GM12878 (cell line): ENCODE measurements around the gene MYO3B. TPM values are rescaled to one million over a fixed set of nuclear protein-coding genes. Genes with fewer than 3 reads are reported as not detected.

Source experiments
- ATAC-seq: fragments of 200-7000 bp; cut with Tn5 transposase; 3 replicates; pipeline ENCODE4 v1.9.1; 2020; ENCODE audit warnings: mild to moderate bottlenecking, moderate library complexity
- BruUV-seq: library from RNA; stranded (reverse); fragments of 400-500 nt; replicated peaks from 2 replicates; lab custom pipeline; 2021; lab: Mats Ljungman, UMichigan
- CTCF ChIA-PET: fragments of 300-600 bp; sonication (Branson Sonifier 250); formaldehyde crosslinking; extraction: SDS; loops from one replicate; lab custom pipeline; 2021; ENCODE audit warnings: inconsistent platforms; lab: Yijun Ruan, JAX
- POLR2A ChIA-PET: fragments of 350-600 bp; formaldehyde crosslinking; extraction: SDS; loops from one replicate; lab custom pipeline; 2021; ENCODE audit warnings: inconsistent platforms; lab: Charles Lee
- RAD21 ChIA-PET: fragments of 300-600 bp; sonication (Branson Sonifier 250); formaldehyde crosslinking; loops from one replicate; lab custom pipeline; 2023; ENCODE audit warnings: antibody characterized with exemption; ENCODE audit not compliant: unreplicated experiment; lab: Charles Lee
- SMC1A ChIA-PET: fragments of 300-600 bp; sonication (Branson Sonifier 250); formaldehyde crosslinking; loops from one replicate; lab custom pipeline; 2023; ENCODE audit not compliant: unreplicated experiment, uncharacterized antibody; lab: Charles Lee
- DNase-seq: peaks from one replicate; pipeline ENCODE4 v3.0.0-alpha.2; 2011; ENCODE audit warnings: low read depth, low spot score
- FAIRE-seq: peaks from 3 replicates; lab custom pipeline; 2011; peaks lifted over from hg19 to GRCh38; lab: Jason Lieb, UNC
- H2AFZ ChIP-seq: 2 replicates; pipeline ENCODE4 v1.6.0; 2011; ENCODE audit warnings: low read depth, low read length, control low read depth; ENCODE audit not compliant: control insufficient read depth
- H3K27ac ChIP-seq: 2 replicates; pipeline ENCODE4 v1.5.1; 2011; ENCODE audit warnings: control low read depth; ENCODE audit not compliant: control insufficient read depth, insufficient read depth
- H3K27me3 ChIP-seq, 2 experiments: replicated peaks in 1 of 2; 2 replicates each; pipeline versions ENCODE4 v1.6.0 to v1.6.1; 2011; ENCODE audit warnings: low read length in 1 of 2; ENCODE audit not compliant: control insufficient read depth in 2 of 2, insufficient read depth in 2 of 2
- H3K36me3 ChIP-seq, 2 experiments: 2 replicates each; pipeline ENCODE4 v1.5.1; 2011; ENCODE audit warnings: low read length in 1 of 2; ENCODE audit not compliant: control insufficient read depth in 2 of 2, insufficient read depth in 2 of 2
- H3K4me1 ChIP-seq: 2 replicates; pipeline ENCODE4 v1.6.1; 2011; ENCODE audit warnings: mild to moderate bottlenecking, low read length, moderate library complexity, mixed read lengths; ENCODE audit not compliant: control insufficient read depth, insufficient read depth
- H3K4me2 ChIP-seq: 2 replicates; pipeline ENCODE4 v1.6.0; 2011; ENCODE audit warnings: control low read depth; ENCODE audit not compliant: control insufficient read depth, insufficient read depth
- H3K4me3 ChIP-seq: fragments of 200-600 bp; sonication (generic); 2 replicates; pipeline ENCODE4 v1.5.1; 2016
- H3K79me2 ChIP-seq: 2 replicates; pipeline ENCODE4 v1.6.0; 2011; ENCODE audit warnings: low read length; ENCODE audit not compliant: control insufficient read depth, insufficient read depth
- H3K9ac ChIP-seq: 2 replicates; pipeline ENCODE4 v1.8.0; 2011; ENCODE audit warnings: low read length, control low read depth, mixed read lengths; ENCODE audit not compliant: control insufficient read depth, insufficient read depth
- H3K9me3 ChIP-seq: replicated peaks from 3 replicates; pipeline ENCODE4 v1.5.1; 2011; ENCODE audit warnings: mild to moderate bottlenecking, low read length; ENCODE audit not compliant: control insufficient read depth, insufficient read depth
- H4K20me1 ChIP-seq: 2 replicates; pipeline ENCODE4 v1.6.0; 2011; ENCODE audit not compliant: control insufficient read depth, insufficient read depth
- BACH1 ChIP-seq: fragments of 450-650 bp; IDR thresholded peaks from 2 replicates; pipeline ENCODE4 v1.6.1; 2017; ENCODE audit warnings: mild to moderate bottlenecking, borderline replicate concordance
- CBX5 ChIP-seq: sonication (generic); IDR thresholded peaks from 2 replicates; pipeline ENCODE4 v1.6.1; 2016; ENCODE audit warnings: low read depth, moderate library complexity, mild to moderate bottlenecking, inconsistent platforms
- HDAC2 ChIP-seq: fragments of 200-600 bp; sonication (generic); IDR thresholded peaks from 2 replicates; pipeline ENCODE4 v1.6.1; 2017
- HDAC6 ChIP-seq: fragments of 200-600 bp; sonication (generic); IDR thresholded peaks from one replicate; pipeline ENCODE4 v1.8.0; 2017; ENCODE audit warnings: antibody characterized with exemption; ENCODE audit not compliant: unreplicated experiment
- KDM1A ChIP-seq: fragments of 200-600 bp; sonication (generic); IDR thresholded peaks from 2 replicates; pipeline ENCODE4 v1.6.1; 2016; ENCODE audit warnings: borderline replicate concordance
- MLLT1 ChIP-seq: fragments of 450-650 bp; IDR thresholded peaks from 2 replicates; pipeline ENCODE4 v1.6.1; 2016; ENCODE audit warnings: mild to moderate bottlenecking
- MYB ChIP-seq: fragments of 150-350 bp; IDR thresholded peaks from 2 replicates; pipeline ENCODE4 v1.6.1; 2014; ENCODE audit warnings: mild to moderate bottlenecking, low read depth, low read length, borderline replicate concordance
- NR2C2 ChIP-seq: IDR thresholded peaks from 2 replicates; pipeline ENCODE4 v1.6.1; 2011; ENCODE audit warnings: borderline replicate concordance, low read depth; ENCODE audit not compliant: control insufficient read depth, insufficient read length
- SUPT20H ChIP-seq: IDR thresholded peaks from 2 replicates; pipeline ENCODE4 v1.6.1; 2011; ENCODE audit warnings: low read depth, mild to moderate bottlenecking, low read length, moderate library complexity, borderline replicate concordance; ENCODE audit not compliant: control insufficient read depth
- ZNF207 ChIP-seq: fragments of 450-650 bp; IDR thresholded peaks from 2 replicates; pipeline ENCODE4 v1.6.1; 2014; ENCODE audit warnings: antibody characterized with exemption, mild to moderate bottlenecking, borderline replicate concordance
- ZNF24 ChIP-seq: fragments of 450-650 bp; IDR thresholded peaks from 2 replicates; pipeline ENCODE4 v1.6.1; 2017; ENCODE audit warnings: antibody characterized with exemption, mild to moderate bottlenecking
- WGBS: methylation state at CpG from one replicate; pipeline ENCODE4 v1.1.6; 2016; ENCODE audit warnings: low lambda C conversion rate; ENCODE audit not compliant: insufficient replicate concordance, insufficient coverage; ENCODE audit errors: missing lambda C conversion rate; 5-methylcytosine and 5-hydroxymethylcytosine counted together
- in situ Hi-C: fragments of 300-500 bp; cut with MboI; formaldehyde crosslinking; loops from 9 replicates; pipeline ENCODE4 v1.14.3; 2018; ENCODE audit warnings: mixed read lengths
- intact Hi-C: fragments of 100-400 bp; cut with micrococcal nuclease; formaldehyde crosslinking; loops from one replicate; pipeline ENCODE4 v1.14.2; 2022; ENCODE audit not compliant: unreplicated experiment
- polyA plus RNA-seq, 11 experiments: library from polyadenylated mRNA; depleted of rRNA in 4 of 11; unstranded in 6 of 11; stranded (reverse) in 5 of 11; fragments of >200 nt; fragmentation: Nextera tagmentation in 4 of 11; fragmentation: Illumina TruSeq in 1 of 11; extraction: Ambion mirVana in 4 of 11; extraction: Trizol in 1 of 11; gene quantifications; 1 replicate in 1 of 11; 2 replicates in 10 of 11; pipeline versions ENCODE4 v1.2.1 to v1.2.3, GENCODE V29; 2011 to 2016; ENCODE audit warnings: inconsistent platforms in 2 of 11, missing spikeins in 2 of 11, low read depth in 1 of 11
- total RNA-seq, 4 experiments: library from RNA; depleted of rRNA in 3 of 4; stranded (reverse); fragments of >200 nt in 3 of 4; fragmentation: Illumina TruSeq in 1 of 4; extraction: Trizol in 1 of 4; gene quantifications; 2 replicates each; pipeline versions ENCODE4 v1.2.1 to v1.2.3, GENCODE V29; 2013 to 2021
- TF ChIP-seq, protein P1 (sequence below): fragments of 450-650 bp; IDR thresholded peaks from 2 replicates; pipeline ENCODE4 v1.6.1; 2017; ENCODE audit warnings: low read depth, mild to moderate bottlenecking, moderate library complexity
- TF ChIP-seq, protein P2 (sequence below): fragments of 450-650 bp; conservative IDR thresholded peaks from 2 replicates; pipeline ENCODE4 v1.6.1; 2017; ENCODE audit warnings: mild to moderate bottlenecking, moderate library complexity
- TF ChIP-seq, protein P3 (sequence below): IDR thresholded peaks from 2 replicates; pipeline ENCODE4 v1.6.1; 2011; ENCODE audit warnings: borderline replicate concordance, low read depth, mild to moderate bottlenecking, moderate library complexity, mixed read lengths, low read length; ENCODE audit not compliant: insufficient read depth; ENCODE audit errors: extremely low read length
- TF ChIP-seq, protein P4 (sequence below): IDR thresholded peaks from 2 replicates; pipeline ENCODE4 v1.6.1; 2012; ENCODE audit warnings: low read depth, low read length, improper control_type of control experiment

The MYO3B gene
- total and polyA plus RNA-seq, 10 of the 15 experiments (the other 5 are each of a cell fraction or from before 2014, with no cell fraction given): 1.1 to 7.1 (median 2.1) TPM

DNA sequence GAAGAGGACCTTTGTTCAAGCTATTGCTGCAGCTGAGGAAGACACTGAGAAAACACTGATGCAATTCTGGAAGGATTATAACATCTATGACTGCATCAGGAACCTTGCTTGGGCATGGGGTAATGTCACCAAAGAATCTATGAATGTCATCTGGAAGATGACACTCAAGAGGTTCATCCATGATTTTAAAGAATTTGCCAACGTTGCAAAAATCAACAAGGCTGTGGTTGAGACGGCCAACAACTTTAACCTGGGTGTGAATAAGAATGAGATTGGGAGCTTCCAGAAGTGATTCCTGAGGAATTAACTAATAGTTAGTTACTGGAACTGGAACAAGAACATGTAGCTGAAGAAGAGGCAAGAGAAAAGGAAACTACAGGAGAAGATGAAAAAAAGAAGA, 410.8 kb downstream of the MYO3B start:
- ChIA-PET SMC1A (interaction anchor here (1.2 to 3.4 kb wide), 3 partner anchors 10 to 81 kb away, joined by 3 to 13 read pairs (median 3); no protein-coding TSS in a partner anchor), RAD21 (interaction anchor here (1.2 kb wide), 1 partner anchor 12 kb away, joined by 3 read pairs; no protein-coding TSS in a partner anchor), CTCF (no interaction called here), POLR2A (no interaction called here)
- Histone ChIP-seq H3K9me3 (no peaks in the 10 kb centered on the region), H3K4me3 (no peak overlapping the region), H2AFZ (no peak overlapping the region), H3K4me1 (no peaks in the 10 kb centered on the region), H3K27ac (no peak overlapping the region), H3K4me2 (no peak overlapping the region), H3K27me3 (no peaks in the 10 kb centered on the region; a peak in 1 of 4 replicates), H3K9ac (no peak overlapping the region), H3K36me3 (no peaks in the 10 kb centered on the region), H4K20me1 (no peaks in the 10 kb centered on the region), H3K79me2 (no peaks in the 10 kb centered on the region)
- WGBS: 3% methylated on average over 2 of the region's 2 CpGs
- BruUV-seq: no TSS peak
- intact Hi-C loops (no loop called here), in situ Hi-C loops (no loop called here)
- FAIRE-seq (no peak), ATAC-seq (no peak), DNase-seq (no peak)
- TF ChIP-seq MLLT1 (no peak), HDAC2 (no peak), CBX5 (no peak), BACH1 (no peak), KDM1A (no peak), ZNF24 (no peak), ZNF207 (no peak), NR2C2 (no peak), HDAC6 (no peak), SUPT20H (no peak), MYB (no peak)
- TF ChIP-seq, protein P1, sequence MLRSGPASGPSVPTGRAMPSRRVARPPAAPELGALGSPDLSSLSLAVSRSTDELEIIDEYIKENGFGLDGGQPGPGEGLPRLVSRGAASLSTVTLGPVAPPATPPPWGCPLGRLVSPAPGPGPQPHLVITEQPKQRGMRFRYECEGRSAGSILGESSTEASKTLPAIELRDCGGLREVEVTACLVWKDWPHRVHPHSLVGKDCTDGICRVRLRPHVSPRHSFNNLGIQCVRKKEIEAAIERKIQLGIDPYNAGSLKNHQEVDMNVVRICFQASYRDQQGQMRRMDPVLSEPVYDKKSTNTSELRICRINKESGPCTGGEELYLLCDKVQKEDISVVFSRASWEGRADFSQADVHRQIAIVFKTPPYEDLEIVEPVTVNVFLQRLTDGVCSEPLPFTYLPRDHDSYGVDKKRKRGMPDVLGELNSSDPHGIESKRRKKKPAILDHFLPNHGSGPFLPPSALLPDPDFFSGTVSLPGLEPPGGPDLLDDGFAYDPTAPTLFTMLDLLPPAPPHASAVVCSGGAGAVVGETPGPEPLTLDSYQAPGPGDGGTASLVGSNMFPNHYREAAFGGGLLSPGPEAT: no peak
- TF ChIP-seq, protein P2, sequence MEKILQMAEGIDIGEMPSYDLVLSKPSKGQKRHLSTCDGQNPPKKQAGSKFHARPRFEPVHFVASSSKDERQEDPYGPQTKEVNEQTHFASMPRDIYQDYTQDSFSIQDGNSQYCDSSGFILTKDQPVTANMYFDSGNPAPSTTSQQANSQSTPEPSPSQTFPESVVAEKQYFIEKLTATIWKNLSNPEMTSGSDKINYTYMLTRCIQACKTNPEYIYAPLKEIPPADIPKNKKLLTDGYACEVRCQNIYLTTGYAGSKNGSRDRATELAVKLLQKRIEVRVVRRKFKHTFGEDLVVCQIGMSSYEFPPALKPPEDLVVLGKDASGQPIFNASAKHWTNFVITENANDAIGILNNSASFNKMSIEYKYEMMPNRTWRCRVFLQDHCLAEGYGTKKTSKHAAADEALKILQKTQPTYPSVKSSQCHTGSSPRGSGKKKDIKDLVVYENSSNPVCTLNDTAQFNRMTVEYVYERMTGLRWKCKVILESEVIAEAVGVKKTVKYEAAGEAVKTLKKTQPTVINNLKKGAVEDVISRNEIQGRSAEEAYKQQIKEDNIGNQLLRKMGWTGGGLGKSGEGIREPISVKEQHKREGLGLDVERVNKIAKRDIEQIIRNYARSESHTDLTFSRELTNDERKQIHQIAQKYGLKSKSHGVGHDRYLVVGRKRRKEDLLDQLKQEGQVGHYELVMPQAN: no peak
- TF ChIP-seq, protein P3, sequence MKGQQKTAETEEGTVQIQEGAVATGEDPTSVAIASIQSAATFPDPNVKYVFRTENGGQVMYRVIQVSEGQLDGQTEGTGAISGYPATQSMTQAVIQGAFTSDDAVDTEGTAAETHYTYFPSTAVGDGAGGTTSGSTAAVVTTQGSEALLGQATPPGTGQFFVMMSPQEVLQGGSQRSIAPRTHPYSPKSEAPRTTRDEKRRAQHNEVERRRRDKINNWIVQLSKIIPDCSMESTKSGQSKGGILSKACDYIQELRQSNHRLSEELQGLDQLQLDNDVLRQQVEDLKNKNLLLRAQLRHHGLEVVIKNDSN: no peak
- TF ChIP-seq, protein P4, sequence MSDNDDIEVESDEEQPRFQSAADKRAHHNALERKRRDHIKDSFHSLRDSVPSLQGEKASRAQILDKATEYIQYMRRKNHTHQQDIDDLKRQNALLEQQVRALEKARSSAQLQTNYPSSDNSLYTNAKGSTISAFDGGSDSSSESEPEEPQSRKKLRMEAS: no peak
